Mucosa of rectum (tissue), 2 donors: Measurements from ENCODE around the gene IFNG.

Experiments
- H3K27ac ChIP-seq, 2 donors: one replicate each; pipeline ENCODE4 v1.7.0; 2013; ENCODE audit warnings: inconsistent platforms in 2 of 2, low read depth in 2 of 2, low read length in 2 of 2
- H3K27me3 ChIP-seq, 2 donors: one replicate each; pipeline ENCODE4 v1.7.0; 2013; ENCODE audit warnings: low read length in 2 of 2; ENCODE audit not compliant: control insufficient read depth in 2 of 2, insufficient read depth in 2 of 2
- H3K36me3 ChIP-seq, 2 donors: one replicate each; pipeline ENCODE4 v1.7.0; 2013; ENCODE audit warnings: low read length in 2 of 2; ENCODE audit not compliant: control insufficient read depth in 2 of 2, insufficient read depth in 2 of 2
- H3K4me1 ChIP-seq, 2 donors: one replicate each; pipeline ENCODE4 v1.7.0; 2013; ENCODE audit warnings: low read length in 2 of 2, mild to moderate bottlenecking in 1 of 2; ENCODE audit not compliant: control insufficient read depth in 2 of 2, insufficient read depth in 2 of 2
- H3K4me3 ChIP-seq, 2 donors: one replicate each; pipeline ENCODE4 v1.7.0; 2013; ENCODE audit warnings: low read length in 2 of 2
- H3K9ac ChIP-seq, 2 donors: one replicate each; pipeline ENCODE4 v1.7.0; 2013; ENCODE audit warnings: low read length in 2 of 2, low read depth in 1 of 2, mild to moderate bottlenecking in 1 of 2
- H3K9me3 ChIP-seq, 2 donors: one replicate each; pipeline ENCODE4 v1.7.0; 2013; ENCODE audit warnings: low read length in 2 of 2; ENCODE audit not compliant: control insufficient read depth in 2 of 2
- donor health status: healthy.
- donor health status: Normal muscosa, but diverticular disease.

IFNG gene

GRCh38 chr12:68119250-68119649 lies 40.3 kb downstream of the IFNG start:
- H3K27ac ChIP-seq = no peak overlapping the region
- H3K4me3 ChIP-seq = no peak overlapping the region
- H3K36me3 ChIP-seq = no peaks in the 10 kb centered on the region
- H3K9me3 ChIP-seq = no peaks in the 10 kb centered on the region
- no peaks in the 10 kb centered on the region for H3K27me3 ChIP-seq
- H3K9ac ChIP-seq = no peak overlapping the region
- no peaks in the 10 kb centered on the region for H3K4me1 ChIP-seq

GRCh38 chr12:68118096-68118755 lies 41.3 kb downstream of the IFNG start:
- H3K27me3 ChIP-seq = no peaks in the 10 kb centered on the region
- H3K27ac ChIP-seq = no peak overlapping the region
- no peak overlapping the region for H3K9ac ChIP-seq
- no peaks in the 10 kb centered on the region for H3K36me3 ChIP-seq
- H3K4me1 ChIP-seq = no peaks in the 10 kb centered on the region
- no peak overlapping the region for H3K4me3 ChIP-seq
- no peaks in the 10 kb centered on the region for H3K9me3 ChIP-seq

DNA sequence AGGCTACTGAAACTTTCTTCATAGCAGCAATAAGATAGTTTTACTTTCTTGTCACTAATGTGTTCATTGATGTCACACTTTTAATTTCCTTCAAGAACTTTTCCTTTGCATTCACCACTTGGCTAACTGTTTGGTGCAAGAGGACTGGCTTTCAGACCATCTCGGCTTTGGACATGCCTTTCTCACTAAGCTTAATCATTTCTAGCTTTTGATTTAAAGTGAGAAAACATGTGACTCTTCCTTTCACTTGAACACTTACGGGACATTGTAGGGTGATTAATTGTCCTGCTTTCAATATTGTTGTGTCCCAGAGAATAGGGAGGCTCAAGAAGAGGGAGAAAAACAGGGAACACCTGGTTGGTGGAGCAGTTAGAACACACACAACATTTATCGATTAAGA lies 41.9 kb downstream of the IFNG start:
- no peaks in the 10 kb centered on the region for H3K36me3 ChIP-seq
- H3K4me3 ChIP-seq = no peak overlapping the region
- H3K27me3 ChIP-seq = no peaks in the 10 kb centered on the region
- H3K9me3 ChIP-seq = no peaks in the 10 kb centered on the region
- H3K9ac ChIP-seq = no peak overlapping the region
- no peak overlapping the region for H3K27ac ChIP-seq
- H3K4me1 ChIP-seq = no peaks in the 10 kb centered on the region

- Histone ChIP-seq H3K4me3 (no peak overlapping the region), H3K9ac (no peak overlapping the region), H3K36me3 (no peaks in the 10 kb centered on the region), H3K27ac (no peak overlapping the region), H3K9me3 (no peaks in the 10 kb centered on the region), H3K27me3 (no peaks in the 10 kb centered on the region), H3K4me1 (no peaks in the 10 kb centered on the region)
Measured at GRCh38 chr12:68115281-68115680, 44.3 kb downstream of the IFNG start.

GRCh38 chr12:68114606-68115005 lies 44.9 kb downstream of the IFNG start:
- no peaks in the 10 kb centered on the region for H3K27me3 ChIP-seq
- H3K9ac ChIP-seq = no peak overlapping the region
- no peaks in the 10 kb centered on the region for H3K36me3 ChIP-seq
- no peaks in the 10 kb centered on the region for H3K9me3 ChIP-seq
- no peaks in the 10 kb centered on the region for H3K4me1 ChIP-seq
- H3K4me3 ChIP-seq = no peak overlapping the region
- no peak overlapping the region for H3K27ac ChIP-seq

DNA sequence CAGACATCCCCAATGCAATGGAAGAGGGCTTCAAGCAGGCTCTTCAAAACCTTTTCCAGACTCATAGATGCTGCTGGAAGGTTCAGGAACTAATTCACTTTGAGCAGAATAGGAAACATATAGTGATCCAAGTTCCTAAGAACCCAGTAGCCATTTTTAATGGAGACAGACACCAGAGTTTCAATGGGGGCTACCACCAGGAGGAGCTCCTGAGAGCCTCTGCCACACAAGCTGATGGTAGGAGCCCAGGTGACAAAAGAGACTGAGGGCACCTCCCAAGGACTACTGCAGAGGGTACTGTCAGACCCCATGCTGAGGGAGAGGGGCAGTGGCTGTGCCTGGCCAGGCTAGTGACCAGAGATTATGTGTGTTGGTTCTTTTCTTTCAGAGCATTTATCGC lies 45.9 kb downstream of the IFNG start:
- no peaks in the 10 kb centered on the region for H3K36me3 ChIP-seq
- no peaks in the 10 kb centered on the region for H3K27me3 ChIP-seq
- H3K4me1 ChIP-seq = no peaks in the 10 kb centered on the region
- no peaks in the 10 kb centered on the region for H3K9me3 ChIP-seq
- no peak overlapping the region for H3K4me3 ChIP-seq
- no peak overlapping the region for H3K9ac ChIP-seq
- no peak overlapping the region for H3K27ac ChIP-seq

GRCh38 chr12:68111995-68112394 lies 47.5 kb downstream of the IFNG start:
- no peaks in the 10 kb centered on the region for H3K4me1 ChIP-seq
- H3K9ac ChIP-seq = no peak overlapping the region
- H3K27me3 ChIP-seq = no peaks in the 10 kb centered on the region
- H3K9me3 ChIP-seq = no peaks in the 10 kb centered on the region
- H3K36me3 ChIP-seq = no peaks in the 10 kb centered on the region
- no peak overlapping the region for H3K27ac ChIP-seq
- no peak overlapping the region for H3K4me3 ChIP-seq

- H3K9me3 ChIP-seq = no peaks in the 10 kb centered on the region
- no peaks in the 10 kb centered on the region for H3K27me3 ChIP-seq
- no peaks in the 10 kb centered on the region for H3K4me1 ChIP-seq
- no peak overlapping the region for H3K9ac ChIP-seq
- no peak overlapping the region for H3K27ac ChIP-seq
- H3K4me3 ChIP-seq = no peak overlapping the region
- no peaks in the 10 kb centered on the region for H3K36me3 ChIP-seq
Measured at GRCh38 chr12:68109444-68110217, 49.9 kb downstream of the IFNG start.

DNA sequence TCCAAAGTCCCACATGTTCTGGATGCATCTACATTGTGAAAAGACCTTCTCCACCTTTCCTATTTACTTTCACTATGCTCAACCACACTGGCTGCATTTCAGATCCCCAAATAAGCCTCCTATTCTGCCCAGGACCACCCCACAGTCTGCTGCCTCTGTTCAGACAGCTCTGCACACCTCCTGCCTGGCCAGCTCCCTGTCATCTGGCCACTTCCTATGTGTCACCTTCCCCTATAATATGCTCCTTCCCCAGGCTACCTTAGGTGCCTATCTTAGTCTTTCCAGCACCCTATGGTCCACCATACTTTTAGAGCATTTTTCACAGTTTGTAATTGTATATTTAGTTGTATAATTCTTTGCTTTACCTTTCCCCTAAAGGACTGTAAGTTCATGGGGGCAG lies 50.5 kb downstream of the IFNG start:
- no peaks in the 10 kb centered on the region for H3K27me3 ChIP-seq
- H3K36me3 ChIP-seq = no peaks in the 10 kb centered on the region
- H3K27ac ChIP-seq = no peak overlapping the region

DNA sequence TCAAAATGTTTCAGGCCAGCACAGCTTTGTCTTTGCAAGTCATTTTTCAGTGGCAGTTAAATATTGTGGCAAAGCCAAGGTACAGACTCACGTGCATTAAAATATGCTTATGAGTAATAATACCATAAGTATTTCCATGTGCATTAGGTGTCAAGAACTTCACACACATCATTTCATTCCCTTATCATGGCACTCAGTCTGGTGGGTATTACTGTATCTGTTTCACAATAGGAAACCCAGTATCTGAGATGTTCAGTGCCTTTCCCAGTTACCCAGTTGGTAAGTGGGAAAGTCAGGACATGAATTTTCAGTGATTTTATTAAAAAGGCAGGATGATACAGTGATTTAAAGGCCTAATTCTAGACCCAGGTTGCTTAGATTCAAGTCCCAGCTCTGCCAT lies 52.9 kb downstream of the IFNG start:
- Histone ChIP-seq H3K4me3 (no peak overlapping the region), H3K27ac (no peak overlapping the region), H3K9ac (no peak overlapping the region), H3K9me3 (no peaks in the 10 kb centered on the region), H3K27me3 (no peaks in the 10 kb centered on the region), H3K36me3 (no peaks in the 10 kb centered on the region), H3K4me1 (no peaks in the 10 kb centered on the region)

More for the DNA sequence above, 50.5 kb downstream of the IFNG start:
- Histone ChIP-seq H3K9ac (no peak overlapping the region), H3K4me1 (no peaks in the 10 kb centered on the region), H3K4me3 (no peak overlapping the region), H3K9me3 (no peaks in the 10 kb centered on the region)
